Astrocyte (in vitro differentiated cells and primary cell): ENCODE measurements around the gene ZMIZ1. TPM values are rescaled to one million over a fixed set of nuclear protein-coding genes. Genes with fewer than 3 reads are reported as not detected.

ENCODE experiments used
- DNase-seq: peaks from one replicate; pipeline ENCODE4 v3.0.0-alpha.2; 2010; ENCODE audit warnings: low read depth
- FAIRE-seq: peaks from 2 replicates; lab custom pipeline; 2011; peaks lifted over from hg19 to GRCh38; lab: Jason Lieb, UNC
- H2AFZ ChIP-seq: 2 replicates; pipeline ENCODE4 v1.6.0; 2012; ENCODE audit warnings: low read depth, low read length, inconsistent platforms
- H3K27ac ChIP-seq: 2 replicates; pipeline ENCODE4 v1.5.1; 2011; ENCODE audit warnings: low read depth, low read length, inconsistent platforms
- H3K27me3 ChIP-seq: 2 replicates; pipeline ENCODE4 v1.6.0; 2011; ENCODE audit warnings: low read length, inconsistent platforms; ENCODE audit not compliant: insufficient read depth
- H3K36me3 ChIP-seq: 2 replicates; pipeline ENCODE4 v1.5.1; 2011; ENCODE audit warnings: low read length, inconsistent platforms; ENCODE audit not compliant: insufficient read depth
- H3K4me1 ChIP-seq: 2 replicates; pipeline ENCODE4 v1.5.1; 2011; ENCODE audit warnings: low read length, inconsistent platforms; ENCODE audit not compliant: insufficient read depth
- H3K4me2 ChIP-seq: 2 replicates; pipeline ENCODE4 v1.6.0; 2012; ENCODE audit warnings: low read length, inconsistent platforms
- H3K4me3 ChIP-seq: 2 replicates; pipeline ENCODE4 v1.5.1; 2011; ENCODE audit warnings: low read depth, mild to moderate bottlenecking, low read length, inconsistent platforms; ENCODE audit not compliant: insufficient read depth
- H3K79me2 ChIP-seq: 2 replicates; pipeline ENCODE4 v1.6.0; 2012; ENCODE audit warnings: mild to moderate bottlenecking, low read length, inconsistent platforms; ENCODE audit not compliant: insufficient read depth
- H3K9ac ChIP-seq: 2 replicates; pipeline ENCODE4 v1.6.0; 2012; ENCODE audit warnings: mild to moderate bottlenecking, low read length, inconsistent platforms
- H3K9me3 ChIP-seq: 2 replicates; pipeline ENCODE4 v1.5.1; 2012; ENCODE audit warnings: low read depth, mild to moderate bottlenecking, low read length, inconsistent platforms; ENCODE audit not compliant: insufficient read depth
- H4K20me1 ChIP-seq: 2 replicates; pipeline ENCODE4 v1.6.0; 2012; ENCODE audit warnings: low read length, inconsistent platforms; ENCODE audit not compliant: insufficient read depth
- H3K27ac Mint-ChIP-seq: one replicate; pipeline ENCODE4 v1.8.0; 2021; ENCODE audit warnings: mild to moderate bottlenecking, mixed read lengths; ENCODE audit not compliant: unreplicated experiment
- H3K27me3 Mint-ChIP-seq: one replicate; pipeline ENCODE4 v1.8.0; 2021; ENCODE audit warnings: low read depth, mixed read lengths; ENCODE audit not compliant: unreplicated experiment
- H3K36me3 Mint-ChIP-seq: one replicate; pipeline ENCODE4 v1.8.0; 2021; ENCODE audit warnings: low read depth, mixed read lengths; ENCODE audit not compliant: unreplicated experiment
- H3K4me1 Mint-ChIP-seq: one replicate; pipeline ENCODE4 v1.8.0; 2021; ENCODE audit warnings: low read depth, mixed read lengths; ENCODE audit not compliant: unreplicated experiment
- H3K4me3 Mint-ChIP-seq: one replicate; pipeline ENCODE4 v1.8.0; 2021; ENCODE audit warnings: mild to moderate bottlenecking, moderate library complexity, mixed read lengths; ENCODE audit not compliant: unreplicated experiment
- H3K9me3 Mint-ChIP-seq: one replicate; pipeline ENCODE4 v1.8.0; 2021; ENCODE audit warnings: mild to moderate bottlenecking, mixed read lengths; ENCODE audit not compliant: unreplicated experiment
- EZH2 ChIP-seq: IDR thresholded peaks from 2 replicates; pipeline ENCODE4 v1.6.1; 2012; ENCODE audit warnings: mild to moderate bottlenecking, low read length, inconsistent platforms; ENCODE audit not compliant: insufficient read depth
- total RNA-seq: library from RNA; stranded (reverse); gene quantifications from 2 replicates; pipeline ENCODE4 v1.2.1, GENCODE V29; 2021
- TF ChIP-seq, protein P1 (sequence below): IDR thresholded peaks from 2 replicates; pipeline ENCODE4 v1.5.1; 2011; ENCODE audit warnings: low read depth, mild to moderate bottlenecking, inconsistent platforms, low read length, moderate library complexity; ENCODE audit not compliant: insufficient read depth

ZMIZ1 gene
- total RNA-seq, 1 donor from 2014 or later, result 45.5 TPM

DNA sequence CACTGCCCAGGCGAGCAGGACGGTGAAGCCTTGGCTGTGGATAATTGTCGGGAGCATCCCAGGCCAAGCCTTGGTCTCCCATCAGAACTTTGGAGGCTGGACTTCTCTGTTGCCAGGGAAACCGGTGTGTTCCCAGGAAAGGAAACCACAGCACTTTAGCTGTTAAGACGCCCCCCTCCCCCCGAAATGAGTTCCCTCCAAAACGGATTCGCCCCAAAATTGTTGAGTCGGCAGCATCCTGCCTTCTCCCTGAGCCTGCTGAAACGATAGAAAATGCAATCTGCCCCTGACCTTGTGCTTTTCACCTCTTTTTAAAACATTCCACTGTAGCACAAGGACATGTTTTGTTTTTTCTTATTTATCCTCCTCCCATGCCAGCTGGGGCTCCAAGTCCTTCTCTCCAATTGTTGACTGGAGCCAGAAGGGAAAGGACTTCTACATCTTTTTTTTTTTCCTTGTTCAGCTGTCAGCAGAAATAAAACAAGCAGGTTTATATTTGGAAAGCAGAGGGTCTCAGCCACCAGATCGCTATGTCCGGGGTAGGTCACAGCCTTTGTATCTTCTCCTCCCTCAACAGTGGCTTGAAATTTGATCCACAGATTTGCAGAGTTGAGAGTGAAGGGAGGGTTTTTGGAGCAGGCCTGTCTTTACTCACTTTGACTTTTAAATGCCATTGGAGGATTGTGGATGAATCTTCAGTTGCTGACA, 116.5 kb downstream of the ZMIZ1 start:
- peak overlapping the region; percentile 63 for H3K4me2 ChIP-seq

DNA sequence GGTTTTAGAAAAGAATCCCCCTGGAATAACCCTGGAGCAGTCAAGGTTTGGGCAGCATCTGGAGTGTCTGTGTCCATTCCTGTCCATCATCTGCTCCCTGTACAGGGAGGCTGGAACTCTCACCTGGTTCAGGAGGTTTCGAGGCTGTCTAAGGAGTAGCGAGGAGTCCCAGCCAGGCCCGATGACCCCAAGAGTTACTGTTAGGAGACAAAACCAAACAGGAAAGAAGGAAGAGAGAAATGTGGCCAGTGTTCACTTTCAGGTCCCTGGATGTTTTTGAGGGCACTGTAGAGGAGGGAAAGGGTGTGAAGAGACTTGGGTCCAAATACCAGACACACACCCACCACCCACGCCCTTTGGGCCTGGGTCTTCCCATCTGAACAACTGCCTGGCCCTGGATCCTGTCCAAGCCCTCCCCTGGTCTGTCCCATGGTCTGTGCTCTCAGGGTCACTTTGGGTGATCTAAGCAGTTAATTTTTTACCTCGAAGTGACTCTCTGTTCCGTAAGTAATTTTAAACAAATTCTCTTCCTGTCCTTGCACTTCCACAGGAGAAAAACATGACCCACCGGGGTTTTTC, 117.1 kb downstream of the ZMIZ1 start:
- Histone ChIP-seq H3K4me2 (no peak overlapping the region), H3K79me2 (peaks cover 79% of the 10 kb centered on the region), H3K4me3 (no peak overlapping the region), H4K20me1 (peaks cover 74% of the 10 kb centered on the region), H3K4me1 (peaks cover 60% of the 10 kb centered on the region), H2AFZ (no peak overlapping the region), H3K9me3 (no peaks in the 10 kb centered on the region), H3K36me3 (peaks cover 7% of the 10 kb centered on the region), H3K9ac (no peak overlapping the region), H3K27ac (no peak overlapping the region), H3K27me3 (no peaks in the 10 kb centered on the region)
- Mint-ChIP-seq H3K27ac (peak overlapping the region; percentile 49), H3K27me3 (no peaks in the 10 kb centered on the region), H3K4me3 (no peak overlapping the region), H3K9me3 (no peaks in the 10 kb centered on the region), H3K36me3 (peaks cover 11% of the 10 kb centered on the region), H3K4me1 (peaks cover 82% of the 10 kb centered on the region)
- no peak for TF ChIP-seq EZH2
- TF ChIP-seq, protein P1, sequence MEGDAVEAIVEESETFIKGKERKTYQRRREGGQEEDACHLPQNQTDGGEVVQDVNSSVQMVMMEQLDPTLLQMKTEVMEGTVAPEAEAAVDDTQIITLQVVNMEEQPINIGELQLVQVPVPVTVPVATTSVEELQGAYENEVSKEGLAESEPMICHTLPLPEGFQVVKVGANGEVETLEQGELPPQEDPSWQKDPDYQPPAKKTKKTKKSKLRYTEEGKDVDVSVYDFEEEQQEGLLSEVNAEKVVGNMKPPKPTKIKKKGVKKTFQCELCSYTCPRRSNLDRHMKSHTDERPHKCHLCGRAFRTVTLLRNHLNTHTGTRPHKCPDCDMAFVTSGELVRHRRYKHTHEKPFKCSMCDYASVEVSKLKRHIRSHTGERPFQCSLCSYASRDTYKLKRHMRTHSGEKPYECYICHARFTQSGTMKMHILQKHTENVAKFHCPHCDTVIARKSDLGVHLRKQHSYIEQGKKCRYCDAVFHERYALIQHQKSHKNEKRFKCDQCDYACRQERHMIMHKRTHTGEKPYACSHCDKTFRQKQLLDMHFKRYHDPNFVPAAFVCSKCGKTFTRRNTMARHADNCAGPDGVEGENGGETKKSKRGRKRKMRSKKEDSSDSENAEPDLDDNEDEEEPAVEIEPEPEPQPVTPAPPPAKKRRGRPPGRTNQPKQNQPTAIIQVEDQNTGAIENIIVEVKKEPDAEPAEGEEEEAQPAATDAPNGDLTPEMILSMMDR, result no peak
- FAIRE-seq (no peak), DNase-seq (no peak)

More for the DNA sequence above, 116.5 kb downstream of the ZMIZ1 start:
- Histone ChIP-seq H3K4me1 (peaks cover 67% of the 10 kb centered on the region), H3K27me3 (no peaks in the 10 kb centered on the region), H3K9ac (no peak overlapping the region), H3K36me3 (peaks cover 6% of the 10 kb centered on the region), H3K4me3 (no peak overlapping the region), H2AFZ (no peak overlapping the region), H3K79me2 (peaks cover 79% of the 10 kb centered on the region), H4K20me1 (peaks cover 81% of the 10 kb centered on the region), H3K9me3 (no peaks in the 10 kb centered on the region), H3K27ac (peak overlapping the region; percentile 27)
- FAIRE-seq (no peak), DNase-seq (no peak)
- no peaks in the 10 kb centered on the region for H3K27me3 Mint-ChIP-seq
- H3K4me3 Mint-ChIP-seq, result no peak overlapping the region
- no peaks in the 10 kb centered on the region for H3K9me3 Mint-ChIP-seq
- peak overlapping the region; percentile 49 for H3K27ac Mint-ChIP-seq
- H3K36me3 Mint-ChIP-seq, result peaks cover 11% of the 10 kb centered on the region
- H3K4me1 Mint-ChIP-seq, result peaks cover 86% of the 10 kb centered on the region
- TF ChIP-seq EZH2, result no peak
- TF ChIP-seq, protein P1, result no peak
